Measurements from ENCODE around the gene WASF2. TPM values are rescaled to one million over a fixed set of nuclear protein-coding genes. Genes with fewer than 3 reads are reported as not detected.
A peak's percentile ranks its signal among the peaks of the same experiment; 100 is the strongest.
"Not testable (repeated sequence)": the region's sequence is repeated elsewhere in the genome, so short reads cannot be mapped to it uniquely, and the experiment has no call there.

WASF2 gene
- total RNA-seq, 2 donors from 2014 or later, result 71.8 to 77.4 TPM

GRCh38 chr1:27503844-27504587, 14.0 kb upstream of the WASF2 start:
- DNase-seq, result no peak

GRCh38 chr1:27503033-27503432, 13.1 kb upstream of the WASF2 start:
- intact Hi-C loops (cut with DNase I), result no loop called here
- DNase-seq (no peak), ATAC-seq (no peak)

More at GRCh38 chr1:27503844-27504587, 14.0 kb upstream of the WASF2 start:
- intact Hi-C loops (cut with DNase I), result no loop called here
- ATAC-seq, result peak; percentile 7

GRCh38 chr1:27501159-27501558, 11.2 kb upstream of the WASF2 start:
- DNase-seq; intact Hi-C loops (cut with DNase I); ATAC-seq: not testable (repeated sequence)

- DNase-seq (no peak), ATAC-seq (no peak)
- intact Hi-C loops (cut with DNase I), result loop anchor here in 1 of 2 donors (10.0 kb wide), 1 partner anchor 106 kb away; the partner anchor contains the start of gene AHDC1
Measured at GRCh38 chr1:27499142-27499541, 9.2 kb upstream of the WASF2 start.

- intact Hi-C loops (cut with DNase I), result loop anchor here in 1 of 2 donors (10.0 kb wide), 1 partner anchor 108 kb away; the partner anchor contains the start of gene AHDC1
- ATAC-seq (peak; percentile 30 to 53), DNase-seq (no peak)
Measured at GRCh38 chr1:27496604-27497155, 6.7 kb upstream of the WASF2 start.

GRCh38 chr1:27492796-27493195, 2.8 kb upstream of the WASF2 start:
- no peak for ATAC-seq
- DNase-seq, result no peak
- intact Hi-C loops (cut with DNase I), result loop anchor here in 1 of 2 donors (10.0 kb wide), 1 partner anchor 112 kb away; the partner anchor contains the start of gene AHDC1

GRCh38 chr1:27491748-27492700, 2.1 kb upstream of the WASF2 start:
- ATAC-seq (peak in 1 of 2 donors; percentile 5), DNase-seq (peak; percentile 54)
- intact Hi-C loops (cut with DNase I), result loop anchor here in 1 of 2 donors (10.0 kb wide), 1 partner anchor 113 kb away; the partner anchor contains the start of gene AHDC1

- DNase-seq, result no peak
- intact Hi-C loops (cut with DNase I), result loop anchor here (5.0 to 10.0 kb wide), 2 partner anchors 55 to 57 kb away; no protein-coding TSS in a partner anchor
- ATAC-seq, result peak; percentile 17 to 42
Measured at GRCh38 chr1:27489501-27489972, 430 bp downstream of the WASF2 start.

GRCh38 chr1:27487966-27488884, 1.7 kb downstream of the WASF2 start:
- DNase-seq, result no peak
- no peak for ATAC-seq
- intact Hi-C loops (cut with DNase I), result loop anchor here (5.0 to 10.0 kb wide), 2 partner anchors 53 to 56 kb away; no protein-coding TSS in a partner anchor

- DNase-seq (no peak), ATAC-seq (no peak)
- intact Hi-C loops (cut with DNase I), result loop anchor here (5.0 to 10.0 kb wide), 2 partner anchors 51 to 53 kb away; no protein-coding TSS in a partner anchor
Measured at GRCh38 chr1:27485363-27485762, 4.6 kb downstream of the WASF2 start.

- intact Hi-C loops (cut with DNase I), result loop anchor here in 1 of 2 donors (10.0 kb wide), 1 partner anchor 49 kb away; no protein-coding TSS in a partner anchor
- DNase-seq, result no peak
- no peak for ATAC-seq
Measured at GRCh38 chr1:27483659-27484058, 6.3 kb downstream of the WASF2 start.

GRCh38 chr1:27481994-27482620, 7.9 kb downstream of the WASF2 start:
- DNase-seq (no peak), ATAC-seq (no peak)
- intact Hi-C loops (cut with DNase I), result loop anchor here in 1 of 2 donors (10.0 kb wide), 1 partner anchor 47 kb away; no protein-coding TSS in a partner anchor

- intact Hi-C loops (cut with DNase I), result no loop called here
- ATAC-seq, result no peak
- DNase-seq, result no peak
Measured at GRCh38 chr1:27478098-27478497, 11.9 kb downstream of the WASF2 start.

GRCh38 chr1:27476237-27476636, 13.7 kb downstream of the WASF2 start:
- no peak for DNase-seq
- intact Hi-C loops (cut with DNase I), result no loop called here
- ATAC-seq, result no peak

GRCh38 chr1:27475720-27476119, 14.2 kb downstream of the WASF2 start:
- no peak for DNase-seq
- intact Hi-C loops (cut with DNase I), result no loop called here
- no peak for ATAC-seq

GRCh38 chr1:27473755-27474154, 16.2 kb downstream of the WASF2 start:
- peak in 1 of 2 donors; percentile 32 for ATAC-seq
- intact Hi-C loops (cut with DNase I), result no loop called here

GRCh38 chr1:27472098-27472497, 17.9 kb downstream of the WASF2 start:
- ATAC-seq; DNase-seq; intact Hi-C loops (cut with DNase I): not testable (repeated sequence)

More at GRCh38 chr1:27473755-27474154, 16.2 kb downstream of the WASF2 start:
- no peak for DNase-seq
